ENCODE data around the gene WHAMM.

GRCh38 chr15:82852941-82853561, 43.6 kb downstream of the WHAMM start:
- TF ChIP-seq POLR2A (IDR thresholded peaks at IDR 0.05) (no peak), POLR2AphosphoS5 (IDR thresholded peaks at IDR 0.05; ENCODE audit: insufficient read depth in 1 of 2, low read depth in 1 of 2) (no peak)

All from vagina (tissue), 2 donors.